IMR-90 (cell line): ENCODE results near the gene SREBF2. TPM values are rescaled to one million over a fixed set of nuclear protein-coding genes. Genes with fewer than 3 reads are reported as not detected.

Source experiments
- ATAC-seq: fragments of 200-7000 bp; cut with Tn5 transposase; 2 replicates; pipeline ENCODE4 v1.9.1; 2020; ENCODE audit warnings: low read depth, mild to moderate bottlenecking, moderate library complexity
- BruUV-seq: library from RNA; stranded (reverse); fragments of 400-500 nt; replicated peaks from 2 replicates; lab custom pipeline; 2021; lab: Mats Ljungman, UMichigan
- CTCF ChIA-PET: fragments of 300-600 bp; formaldehyde crosslinking; extraction: SDS; loops from one replicate; lab custom pipeline; 2021; ENCODE audit warnings: antibody characterized with exemption; lab: Yijun Ruan, JAX
- POLR2A ChIA-PET: fragments of 300-600 bp; sonication (Branson Sonifier 250); formaldehyde crosslinking; loops from one replicate; lab custom pipeline; 2022; ENCODE audit warnings: antibody characterized with exemption; ENCODE audit not compliant: unreplicated experiment; lab: Charles Lee
- DNase-seq: peaks from one replicate; pipeline ENCODE4 v3.0.0; 2013
- H2AFZ ChIP-seq: replicated peaks from 2 replicates; pipeline ENCODE3; 2013; ENCODE audit warnings: low read length, mild to moderate bottlenecking; ENCODE audit not compliant: poor library complexity
- H2AK5ac ChIP-seq: 2 replicates; pipeline ENCODE4 v1.6.1; 2013; ENCODE audit warnings: low read depth, low read length, inconsistent platforms
- H2AK9ac ChIP-seq: replicated peaks from 2 replicates; pipeline ENCODE3; 2013; ENCODE audit warnings: mild to moderate bottlenecking, low read depth, low read length, moderate library complexity; ENCODE audit not compliant: poor library complexity
- H2BK120ac ChIP-seq: 2 replicates; pipeline ENCODE4 v1.6.1; 2013; ENCODE audit warnings: low read depth, low read length, inconsistent platforms
- H2BK15ac ChIP-seq: 3 replicates; pipeline ENCODE4 v1.6.1; 2013; ENCODE audit warnings: low read depth, low read length, inconsistent platforms
- H2BK20ac ChIP-seq: 2 replicates; pipeline ENCODE4 v1.6.1; 2013; ENCODE audit warnings: low read depth, mild to moderate bottlenecking, inconsistent platforms, low read length, moderate library complexity
- H2BK5ac ChIP-seq: 2 replicates; pipeline ENCODE4 v1.6.1; 2013; ENCODE audit warnings: mild to moderate bottlenecking, low read depth, low read length, inconsistent platforms; ENCODE audit not compliant: poor library complexity, severe bottlenecking
- H3K14ac ChIP-seq: replicated peaks from 2 replicates; pipeline ENCODE4 v1.6.1; 2013; ENCODE audit warnings: low read depth, low read length, inconsistent platforms
- H3K18ac ChIP-seq: 2 replicates; pipeline ENCODE4 v1.6.1; 2013; ENCODE audit warnings: low read depth, low read length, control low read depth
- H3K23ac ChIP-seq: 2 replicates; pipeline ENCODE4 v1.6.1; 2013; ENCODE audit warnings: low read depth, low read length, inconsistent platforms
- H3K27ac ChIP-seq: 2 replicates; pipeline ENCODE4 v1.5.1; 2013; ENCODE audit warnings: mild to moderate bottlenecking, control low read depth, low read length; ENCODE audit not compliant: insufficient read depth
- H3K27me3 ChIP-seq: 2 replicates; pipeline ENCODE4 v1.6.1; 2013; ENCODE audit warnings: low read length; ENCODE audit not compliant: control insufficient read depth, insufficient read depth
- H3K36me3 ChIP-seq: 2 replicates; pipeline ENCODE4 v1.6.1; 2013; ENCODE audit warnings: low read length, mixed read lengths; ENCODE audit not compliant: control insufficient read depth, insufficient read depth
- H3K4ac ChIP-seq: 2 replicates; pipeline ENCODE4 v1.6.1; 2013; ENCODE audit warnings: low read depth, low read length, inconsistent platforms
- H3K4me1 ChIP-seq: 2 replicates; pipeline ENCODE4 v1.6.1; 2013; ENCODE audit warnings: low read length, mixed read lengths; ENCODE audit not compliant: control insufficient read depth, insufficient read depth
- H3K4me2 ChIP-seq: 2 replicates; pipeline ENCODE4 v1.6.1; 2013; ENCODE audit warnings: low read depth, mild to moderate bottlenecking, control low read depth, low read length, moderate library complexity
- H3K4me3 ChIP-seq: 2 replicates; pipeline ENCODE4 v1.5.1; 2013; ENCODE audit warnings: low read depth, mild to moderate bottlenecking, control low read depth, low read length, moderate library complexity; ENCODE audit not compliant: insufficient read depth
- H3K56ac ChIP-seq: 2 replicates; pipeline ENCODE4 v1.6.1; 2013; ENCODE audit warnings: low read length, inconsistent platforms; ENCODE audit not compliant: insufficient read depth; ENCODE audit errors: extremely low read depth
- H3K79me1 ChIP-seq, 2 experiments: 2 replicates each; pipeline ENCODE4 v1.6.1; 2013; ENCODE audit warnings: low read length in 2 of 2, inconsistent platforms in 1 of 2, low read depth in 1 of 2
- H3K9ac ChIP-seq: 2 replicates; pipeline ENCODE4 v1.6.1; 2013; ENCODE audit warnings: low read depth, low read length, control low read depth
- H3K9me1 ChIP-seq: 2 replicates; pipeline ENCODE4 v1.6.1; 2013; ENCODE audit warnings: low read length, inconsistent platforms; ENCODE audit not compliant: insufficient read depth
- H3K9me3 ChIP-seq: 2 replicates; pipeline ENCODE4 v1.6.1; 2013; ENCODE audit warnings: low read length; ENCODE audit not compliant: control insufficient read depth, insufficient read depth
- H4K20me1 ChIP-seq: 2 replicates; pipeline ENCODE4 v1.6.1; 2013; ENCODE audit warnings: low read length, inconsistent platforms; ENCODE audit not compliant: insufficient read depth
- H4K5ac ChIP-seq: 2 replicates; pipeline ENCODE4 v1.6.1; 2013; ENCODE audit warnings: mild to moderate bottlenecking, low read depth, low read length, control low read depth
- H4K8ac ChIP-seq, 2 experiments: 2 replicates each; pipeline ENCODE4 v1.6.1; 2013; ENCODE audit warnings: low read depth in 2 of 2, low read length in 2 of 2, control low read depth in 1 of 2, inconsistent platforms in 1 of 2
- H4K91ac ChIP-seq: 2 replicates; pipeline ENCODE4 v1.6.1; 2013; ENCODE audit warnings: low read depth, low read length, inconsistent platforms; ENCODE audit not compliant: insufficient read depth
- BHLHE40 ChIP-seq: fragments of 150-350 bp; IDR thresholded peaks from 2 replicates; pipeline ENCODE4 v1.6.1; 2016; ENCODE audit warnings: mild to moderate bottlenecking, low read depth, low read length
- CEBPB ChIP-seq: IDR thresholded peaks from 2 replicates; pipeline ENCODE4 v1.6.1; 2012; ENCODE audit warnings: low read depth, low read length, improper control_type of control experiment
- CHD1 ChIP-seq: IDR thresholded peaks from 2 replicates; pipeline ENCODE4 v1.6.1; 2012; ENCODE audit warnings: low read depth, low read length, improper control_type of control experiment
- CTCF ChIP-seq: conservative IDR thresholded peaks from 2 replicates; pipeline ENCODE4 v1.5.1; 2012; ENCODE audit warnings: mild to moderate bottlenecking, low read depth, low read length, improper control_type of control experiment
- ELK1 ChIP-seq: fragments of 150-350 bp; IDR thresholded peaks from 2 replicates; pipeline ENCODE4 v1.6.1; 2016; ENCODE audit warnings: low read depth, mild to moderate bottlenecking, low read length, moderate library complexity, borderline replicate concordance
- FOS ChIP-seq: fragments of 150-350 bp; IDR thresholded peaks from 2 replicates; pipeline ENCODE4 v1.6.1; 2016; ENCODE audit warnings: low read depth, low read length
- MAFK ChIP-seq: IDR thresholded peaks from 2 replicates; pipeline ENCODE4 v1.6.1; 2012; ENCODE audit warnings: low read depth, low read length, improper control_type of control experiment
- MAZ ChIP-seq: IDR thresholded peaks from 2 replicates; pipeline ENCODE4 v1.6.1; 2012; ENCODE audit warnings: low read depth, mild to moderate bottlenecking, low read length, improper control_type of control experiment, moderate library complexity, borderline replicate concordance
- MXI1 ChIP-seq: IDR thresholded peaks from 2 replicates; pipeline ENCODE4 v1.6.1; 2012; ENCODE audit warnings: low read depth, mild to moderate bottlenecking, low read length, moderate library complexity, borderline replicate concordance
- NFE2L2 ChIP-seq: fragments of 150-350 bp; IDR thresholded peaks from 2 replicates; pipeline ENCODE4 v1.6.1; 2016; ENCODE audit warnings: low read depth, mild to moderate bottlenecking, low read length
- RAD21 ChIP-seq: IDR thresholded peaks from 2 replicates; pipeline ENCODE4 v1.6.1; 2012; ENCODE audit warnings: low read length, improper control_type of control experiment
- RCOR1 ChIP-seq: IDR thresholded peaks from 2 replicates; pipeline ENCODE4 v1.6.1; 2012; ENCODE audit warnings: mild to moderate bottlenecking, low read length, improper control_type of control experiment; ENCODE audit not compliant: insufficient replicate concordance
- RFX5 ChIP-seq: IDR thresholded peaks from 2 replicates; pipeline ENCODE4 v1.8.0; 2012; ENCODE audit warnings: low read depth, mild to moderate bottlenecking, low read length, moderate library complexity
- SMC3 ChIP-seq: fragments of 150-350 bp; IDR thresholded peaks from 2 replicates; pipeline ENCODE4 v1.6.1; 2016; ENCODE audit warnings: low read depth, mild to moderate bottlenecking, antibody characterized with exemption, low read length, moderate library complexity
- USF2 ChIP-seq: fragments of 150-350 bp; IDR thresholded peaks from 2 replicates; pipeline ENCODE4 v1.6.1; 2017; ENCODE audit warnings: mild to moderate bottlenecking, antibody characterized with exemption, low read length, low read depth
- WGBS, 2 experiments: methylation state at CpG; one replicate each; pipeline versions ENCODE4 v1.1.5 to v1.1.7; 2013; ENCODE audit warnings: missing lambda C conversion rate in 2 of 2; ENCODE audit not compliant: insufficient read length in 1 of 2; ENCODE audit errors: extremely low coverage in 2 of 2; 5-methylcytosine and 5-hydroxymethylcytosine counted together
- dilution Hi-C: fragments of 300-500 bp; cut with HindIII; formaldehyde crosslinking; loops from one replicate; pipeline ENCODE4 v1.14.3; 2018; ENCODE audit warnings: low sequenced_read_pairs; ENCODE audit not compliant: unreplicated experiment
- in situ Hi-C: fragments of 300-500 bp; cut with MboI; formaldehyde crosslinking; loops from 3 replicates; pipeline ENCODE4 v1.14.3; 2019; ENCODE audit warnings: low sequenced_read_pairs, inconsistent platforms, mixed read lengths
- intact Hi-C: fragments of 100-400 bp; cut with micrococcal nuclease; formaldehyde crosslinking; loops from 2 replicates; pipeline ENCODE4 v1.10.0; 2022
- polyA plus RNA-seq, 3 experiments: library from polyadenylated mRNA; depleted of rRNA; stranded (reverse); fragments of >200 nt; gene quantifications; 2 replicates each; pipeline ENCODE4 v1.2.3, GENCODE V29; 2012; ENCODE audit warnings: low replicate concordance in 1 of 3
- total RNA-seq: library from RNA; depleted of rRNA; stranded (reverse); fragments of >200 nt; gene quantifications from 2 replicates; pipeline ENCODE4 v1.2.3, GENCODE V29; 2012

The SREBF2 gene
- total and polyA plus RNA-seq, 2 of the 4 experiments (the other 2 are of a cell fraction), result 8.1 to 47.4 TPM

GRCh38 chr22:41846268-41846987 is 13.5 kb downstream of the SREBF2 start:
- 69% methylated on average over 2 of the region's 10 CpGs; no CpG with 5 or more reads in 1 of the 2 experiments for WGBS, 2 experiments
- no peak overlapping the region for H3K4ac ChIP-seq

More at GRCh38 chr22:41846268-41846987, 13.5 kb downstream of the SREBF2 start:
- no peak overlapping the region for H4K8ac ChIP-seq
- no peak overlapping the region for H2BK15ac ChIP-seq
- peaks cover 32 to 71% of the 10 kb centered on the region in 2 experiments for H3K79me1 ChIP-seq
- no peak overlapping the region for H3K14ac ChIP-seq
- peaks cover 9% of the 10 kb centered on the region; the same call in 1 of the 2 replicates for H3K9me1 ChIP-seq
- H3K4me2 ChIP-seq, result no peak overlapping the region
- no peak overlapping the region for H2AK5ac ChIP-seq
- H3K23ac ChIP-seq, result no peak overlapping the region
- H3K18ac ChIP-seq, result no peak overlapping the region
- H2BK120ac ChIP-seq, result no peak overlapping the region
- in situ Hi-C loops (no loop called here), dilution Hi-C loops (no loop called here), intact Hi-C loops (no loop called here)
- H4K20me1 ChIP-seq, result peaks cover 51% of the 10 kb centered on the region; the same call in 1 of the 2 replicates
- no peak for DNase-seq
- no peak overlapping the region for H2BK20ac ChIP-seq
- ATAC-seq, result no peak
- BruUV-seq, result no TSS peak
- H2AFZ ChIP-seq, result no peak overlapping the region
- H3K9ac ChIP-seq, result no peak overlapping the region
- no peak overlapping the region for H2BK5ac ChIP-seq
- no peaks in the 10 kb centered on the region for H3K9me3 ChIP-seq
- TF ChIP-seq MXI1 (no peak), RAD21 (no peak), MAFK (no peak), NFE2L2 (no peak), RFX5 (no peak), USF2 (no peak), CHD1 (no peak), CTCF (no peak), ELK1 (no peak), RCOR1 (no peak), CEBPB (no peak), SMC3 (no peak), BHLHE40 (no peak), MAZ (no peak), FOS (no peak)
- H3K27ac ChIP-seq, result no peak overlapping the region
- H3K4me1 ChIP-seq, result peaks cover 3% of the 10 kb centered on the region; the same call in 1 of the 2 replicates
- no peaks in the 10 kb centered on the region for H3K27me3 ChIP-seq
- ChIA-PET CTCF (interaction anchor here (0.5 to 1.3 kb wide), 2 partner anchors 8 to 156 kb away, joined by 3 read pairs; no protein-coding TSS in a partner anchor), POLR2A (no interaction called here)
- H3K56ac ChIP-seq, result no peak overlapping the region
- H4K91ac ChIP-seq, result no peak overlapping the region
- H3K4me3 ChIP-seq, result no peak overlapping the region
- H2AK9ac ChIP-seq, result no peak overlapping the region
- H4K5ac ChIP-seq, result no peak overlapping the region
- H3K36me3 ChIP-seq, result no peaks in the 10 kb centered on the region
